B cell (primary cell): Measurements from ENCODE around the gene RHOD.
A peak's percentile ranks its signal among the peaks of the same experiment; 100 is the strongest.

Source experiments
- EZH2 ChIP-seq: IDR thresholded peaks from 2 replicates; pipeline ENCODE4 v1.6.1; 2012; ENCODE audit warnings: borderline replicate concordance, low read depth, mild to moderate bottlenecking, moderate library complexity, low read length; ENCODE audit not compliant: insufficient read depth, poor library complexity, severe bottlenecking
- TF ChIP-seq, protein P1 (sequence below): fragments of 200-600 bp; IDR thresholded peaks from one replicate; pipeline ENCODE4 v1.8.0; 2022; ENCODE audit warnings: antibody characterized with exemption, mild to moderate bottlenecking

DNA sequence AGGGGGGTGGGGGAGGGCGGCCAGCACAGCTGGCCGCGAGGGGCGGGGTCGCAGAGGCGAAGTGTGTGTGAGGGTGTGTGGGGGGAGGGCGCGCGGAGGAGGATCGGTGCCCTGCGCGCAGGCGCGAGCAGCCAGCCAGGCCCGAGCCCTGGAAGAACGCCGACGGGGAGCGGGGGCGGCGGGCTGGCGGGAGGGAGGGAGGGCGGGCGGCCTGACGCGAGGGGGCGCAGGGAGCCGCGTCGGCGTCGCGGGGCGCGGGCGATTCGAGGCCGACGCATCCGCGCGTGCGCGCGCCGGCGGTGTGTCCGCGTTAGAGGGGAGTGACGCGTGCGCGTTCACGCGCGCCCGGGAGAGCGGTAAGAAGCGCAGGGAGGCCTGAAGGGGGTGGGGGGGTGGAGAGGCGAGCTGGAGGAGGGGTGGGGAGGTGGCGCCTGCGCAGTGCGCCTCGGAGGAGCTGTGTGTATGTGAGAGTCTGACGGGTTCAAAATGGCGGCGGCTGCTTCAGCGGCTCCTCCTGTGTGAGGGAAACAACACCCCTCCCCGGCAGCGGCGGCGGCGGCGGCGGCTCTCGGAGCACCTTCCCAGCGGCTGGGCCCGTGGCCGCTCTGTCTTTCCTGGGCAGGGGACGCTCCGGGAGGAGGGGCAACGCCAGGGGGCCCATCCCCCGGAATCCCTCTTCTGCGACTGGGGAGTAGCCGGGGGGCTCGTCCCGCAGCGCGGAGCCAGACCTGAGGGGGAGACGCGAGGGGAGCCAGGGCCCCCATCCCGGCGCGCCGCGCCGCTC, 62.3 kb downstream of the RHOD start, which contains the start of gene KDM2A:
- TF ChIP-seq, protein P1, sequence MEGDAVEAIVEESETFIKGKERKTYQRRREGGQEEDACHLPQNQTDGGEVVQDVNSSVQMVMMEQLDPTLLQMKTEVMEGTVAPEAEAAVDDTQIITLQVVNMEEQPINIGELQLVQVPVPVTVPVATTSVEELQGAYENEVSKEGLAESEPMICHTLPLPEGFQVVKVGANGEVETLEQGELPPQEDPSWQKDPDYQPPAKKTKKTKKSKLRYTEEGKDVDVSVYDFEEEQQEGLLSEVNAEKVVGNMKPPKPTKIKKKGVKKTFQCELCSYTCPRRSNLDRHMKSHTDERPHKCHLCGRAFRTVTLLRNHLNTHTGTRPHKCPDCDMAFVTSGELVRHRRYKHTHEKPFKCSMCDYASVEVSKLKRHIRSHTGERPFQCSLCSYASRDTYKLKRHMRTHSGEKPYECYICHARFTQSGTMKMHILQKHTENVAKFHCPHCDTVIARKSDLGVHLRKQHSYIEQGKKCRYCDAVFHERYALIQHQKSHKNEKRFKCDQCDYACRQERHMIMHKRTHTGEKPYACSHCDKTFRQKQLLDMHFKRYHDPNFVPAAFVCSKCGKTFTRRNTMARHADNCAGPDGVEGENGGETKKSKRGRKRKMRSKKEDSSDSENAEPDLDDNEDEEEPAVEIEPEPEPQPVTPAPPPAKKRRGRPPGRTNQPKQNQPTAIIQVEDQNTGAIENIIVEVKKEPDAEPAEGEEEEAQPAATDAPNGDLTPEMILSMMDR, result peak; percentile 41
- TF ChIP-seq EZH2, result no peak
